ENCODE results near the gene EMC8.

GRCh38 chr16:85733839-85734170 is 65.5 kb downstream of the EMC8 start:
- TF ChIP-seq POLR2A (IDR thresholded peaks at IDR 0.05; ENCODE audit: low read length) (no peak), GATA1 (IDR thresholded peaks at IDR 0.05; ENCODE audit: low read depth, low read length) (no peak)
